SK-N-MC (cell line): ENCODE data around the gene CDSN.

Experiments
- EZH2 ChIP-seq: fragments of 200-600 bp; sonication (generic); IDR thresholded peaks from one replicate; pipeline ENCODE4 v1.6.1; 2017; ENCODE audit warnings: antibody characterized with exemption
- FOXP2 ChIP-seq: optimal IDR thresholded peaks from 2 replicates; pipeline ENCODE3; 2011; ENCODE audit warnings: mild to moderate bottlenecking, moderate library complexity; ENCODE audit not compliant: insufficient read depth; ENCODE audit errors: extremely low read length, control extremely low read depth
- POLR2AphosphoS5 ChIP-seq: IDR thresholded peaks from 2 replicates; pipeline ENCODE4 v1.6.1; 2012; ENCODE audit warnings: mild to moderate bottlenecking, low read depth, low read length, borderline replicate concordance

DNA sequence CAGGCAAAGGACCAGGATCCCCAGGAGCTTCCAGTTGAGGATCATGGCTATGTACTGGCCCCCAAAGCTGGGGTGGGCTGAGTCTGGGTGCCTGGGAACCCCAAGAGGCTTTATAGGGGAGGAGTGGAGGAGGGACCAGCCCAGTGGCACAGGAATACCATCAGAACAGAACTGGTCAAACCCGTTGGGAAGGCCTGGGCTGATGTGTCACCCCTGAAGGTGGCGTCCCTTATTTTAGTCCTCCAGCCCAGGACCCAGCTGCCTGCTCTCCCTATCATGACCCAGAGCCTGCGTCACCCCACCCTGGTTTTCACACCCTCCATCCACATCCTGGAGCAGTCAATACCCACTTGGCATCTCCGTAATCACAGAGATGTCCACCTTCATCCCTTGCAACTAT, 18.7 kb upstream of the CDSN start, which contains the start of gene PSORS1C2:
- TF ChIP-seq POLR2AphosphoS5 (no peak), EZH2 (no peak), FOXP2 (no peak)
